ENCODE measurements around the gene ZNF652.
A peak's percentile ranks its signal among the peaks of the same experiment; 100 is the strongest.

The ZNF652 gene

GRCh38 chr17:49361902-49362722, at the start of gene ZNF652:
ZNF652 (minus strand) TSS chr17:49362250; CDS start chr17:49317725, 44,525 bp downstream.
- Histone ChIP-seq H3K9me2 (replicated peaks; ENCODE audit: control insufficient read depth, low read length) (no peaks in the 10 kb centered on the region), H3K9me3 (ENCODE audit: control insufficient read depth, insufficient read depth, low read length) (no peaks in the 10 kb centered on the region), H3F3A (ENCODE audit: control insufficient read depth, insufficient read depth) (0 out of 2 replicates have a peak, but pooled peaks cover 2% of the 10 kb centered on the region), H3K36me3 (ENCODE audit: control insufficient read depth, low read length) (peaks cover 12% of the 10 kb centered on the region; the same call in 1 of the 2 replicates), H3K4me1 (ENCODE audit: control insufficient read depth, low read length) (peaks cover 45% of the 10 kb centered on the region), H3K79me2 (ENCODE audit: control insufficient read depth, low read length) (peaks cover 45% of the 10 kb centered on the region), H3K27me3 (ENCODE audit: control insufficient read depth, low read length) (no peaks in the 10 kb centered on the region), H4K20me1 (ENCODE audit: control insufficient read depth, insufficient read depth, low read depth, low read length) (peaks cover 20% of the 10 kb centered on the region), H3K27ac (ENCODE audit: low read depth, low read length) (peak within 1 kb of the TSS; percentile 76), H3K4me2 (ENCODE audit: low read length) (peak within 1 kb of the TSS; percentile 93), H3K4me3 (ENCODE audit: low read length) (peak within 1 kb of the TSS; percentile 87)
- no peak for TF ChIP-seq EZH2phosphoT487 (IDR thresholded peaks at IDR 0.05; ENCODE audit: borderline replicate concordance, low read length)

- Histone ChIP-seq H3K79me2 (ENCODE audit: control insufficient read depth, low read length) (peaks cover 29% of the 10 kb centered on the region), H3K4me3 (ENCODE audit: low read length) (no peak overlapping the region), H3K9me2 (replicated peaks; ENCODE audit: control insufficient read depth, low read length) (no peaks in the 10 kb centered on the region), H3K9me3 (ENCODE audit: control insufficient read depth, insufficient read depth, low read length) (no peaks in the 10 kb centered on the region), H3K27me3 (ENCODE audit: control insufficient read depth, low read length) (no peaks in the 10 kb centered on the region), H3K4me2 (ENCODE audit: low read length) (no peak overlapping the region), H3K36me3 (ENCODE audit: control insufficient read depth, low read length) (peaks cover 86% of the 10 kb centered on the region), H4K20me1 (ENCODE audit: control insufficient read depth, insufficient read depth, low read depth, low read length) (peaks cover 8% of the 10 kb centered on the region), H3F3A (ENCODE audit: control insufficient read depth, insufficient read depth) (peaks cover 8% of the 10 kb centered on the region), H3K27ac (ENCODE audit: low read depth, low read length) (no peak overlapping the region), H3K4me1 (ENCODE audit: control insufficient read depth, low read length) (peaks cover 20% of the 10 kb centered on the region)
- TF ChIP-seq EZH2phosphoT487 (IDR thresholded peaks at IDR 0.05; ENCODE audit: borderline replicate concordance, low read length): no peak
- no peak for TF ChIP-seq CTCF (IDR thresholded peaks at IDR 0.05; ENCODE audit: low read depth, low read length, poor library complexity, severe bottlenecking)
Observed at GRCh38 chr17:49409066-49409465, 47.0 kb upstream of the ZNF652 start.

DNA sequence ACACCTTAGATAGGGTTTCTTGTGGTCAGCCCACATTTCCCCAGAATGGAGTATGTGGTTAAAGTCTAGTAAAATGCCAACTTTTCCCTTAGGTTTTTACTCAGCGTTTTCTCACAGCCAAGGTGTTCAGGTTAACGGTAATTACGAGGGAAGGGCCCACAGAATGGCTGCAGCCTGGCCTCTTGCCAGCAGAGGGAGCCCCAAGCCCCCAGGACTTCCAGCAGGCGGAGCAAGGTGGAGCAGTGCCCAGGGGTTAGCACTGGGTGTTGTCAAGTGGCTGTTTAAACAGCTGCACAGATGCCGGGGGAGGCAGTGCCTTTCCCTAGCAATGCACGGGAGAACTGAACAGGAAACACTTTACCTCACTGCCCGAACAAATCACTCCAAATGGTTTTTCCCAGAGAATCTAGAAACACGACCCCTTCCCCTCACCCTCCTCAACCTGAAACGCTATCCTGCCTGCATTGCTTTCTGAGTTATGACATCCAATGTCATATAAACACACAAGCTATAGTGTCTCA, 46.0 kb upstream of the ZNF652 start:
- H3K27ac ChIP-seq (ENCODE audit: low read depth, low read length): no peak overlapping the region
- no peak for TF ChIP-seq EZH2phosphoT487 (IDR thresholded peaks at IDR 0.05; ENCODE audit: borderline replicate concordance, low read length)
- TF ChIP-seq CTCF (IDR thresholded peaks at IDR 0.05; ENCODE audit: low read depth, low read length, poor library complexity, severe bottlenecking): peak; percentile 100
- peaks cover 8% of the 10 kb centered on the region for H4K20me1 ChIP-seq (ENCODE audit: control insufficient read depth, insufficient read depth, low read depth, low read length)
- H3K9me3 ChIP-seq (ENCODE audit: control insufficient read depth, insufficient read depth, low read length): no peaks in the 10 kb centered on the region
- 0 out of 2 replicates have a peak overlapping the region, but pooled peaks have one; percentile 4 for H3K4me2 ChIP-seq (ENCODE audit: low read length)
- H3K36me3 ChIP-seq (ENCODE audit: control insufficient read depth, low read length): peaks cover 92% of the 10 kb centered on the region
- peaks cover 8% of the 10 kb centered on the region for H3F3A ChIP-seq (ENCODE audit: control insufficient read depth, insufficient read depth)
- H3K79me2 ChIP-seq (ENCODE audit: control insufficient read depth, low read length): peaks cover 19% of the 10 kb centered on the region
- H3K27me3 ChIP-seq (ENCODE audit: control insufficient read depth, low read length): no peaks in the 10 kb centered on the region
- no peak overlapping the region for H3K4me3 ChIP-seq (ENCODE audit: low read length)
- H3K9me2 ChIP-seq (replicated peaks; ENCODE audit: control insufficient read depth, low read length): no peaks in the 10 kb centered on the region
- peaks cover 11% of the 10 kb centered on the region; the same call in 1 of the 2 replicates for H3K4me1 ChIP-seq (ENCODE audit: control insufficient read depth, low read length)

- Histone ChIP-seq H3K4me2 (ENCODE audit: low read length) (no peak overlapping the region), H3K9me3 (ENCODE audit: control insufficient read depth, insufficient read depth, low read length) (no peaks in the 10 kb centered on the region), H4K20me1 (ENCODE audit: control insufficient read depth, insufficient read depth, low read depth, low read length) (peaks cover 5% of the 10 kb centered on the region; the same call in 1 of the 2 replicates), H3K4me1 (ENCODE audit: control insufficient read depth, low read length) (peaks cover 11% of the 10 kb centered on the region; the same call in 1 of the 2 replicates), H3K27ac (ENCODE audit: low read depth, low read length) (no peak overlapping the region), H3F3A (ENCODE audit: control insufficient read depth, insufficient read depth) (peaks cover 8% of the 10 kb centered on the region), H3K9me2 (replicated peaks; ENCODE audit: control insufficient read depth, low read length) (no peaks in the 10 kb centered on the region), H3K79me2 (ENCODE audit: control insufficient read depth, low read length) (peaks cover 9% of the 10 kb centered on the region), H3K36me3 (ENCODE audit: control insufficient read depth, low read length) (peaks cover 90% of the 10 kb centered on the region), H3K27me3 (ENCODE audit: control insufficient read depth, low read length) (no peaks in the 10 kb centered on the region), H3K4me3 (ENCODE audit: low read length) (no peak overlapping the region)
- TF ChIP-seq EZH2phosphoT487 (IDR thresholded peaks at IDR 0.05; ENCODE audit: borderline replicate concordance, low read length) (no peak), CTCF (IDR thresholded peaks at IDR 0.05; ENCODE audit: low read depth, low read length, poor library complexity, severe bottlenecking) (no peak)
Observed at GRCh38 chr17:49407086-49407485, 45.0 kb upstream of the ZNF652 start.
